H1 (cell line): ENCODE results near the gene FARS2. TPM values are rescaled to one million over a fixed set of nuclear protein-coding genes. Genes with fewer than 3 reads are reported as not detected.

Experiments
- CTCF ChIA-PET: fragments of 300-600 bp; sonication (Branson Sonifier 250); formaldehyde crosslinking; loops from one replicate; lab custom pipeline; 2021; ENCODE audit not compliant: partially characterized antibody; lab: Charles Lee
- POLR2A ChIA-PET: fragments of 300-600 bp; sonication (Branson Sonifier 250); formaldehyde crosslinking; loops from one replicate; lab custom pipeline; 2021; ENCODE audit warnings: inconsistent platforms; ENCODE audit not compliant: partially characterized antibody; lab: Charles Lee
- DNase-seq, 2 experiments: peaks; one replicate each; pipeline versions ENCODE4 v3.0.0 to v3.0.0-alpha.2; 2010 to 2022; ENCODE audit warnings: low spot score in 2 of 2, low read depth in 1 of 2, mixed read lengths in 1 of 2
- FAIRE-seq: peaks from 2 replicates; lab custom pipeline; 2011; peaks lifted over from hg19 to GRCh38; lab: Jason Lieb, UNC
- H2AFZ ChIP-seq: 2 replicates; pipeline ENCODE4 v1.8.1; 2012; ENCODE audit warnings: low read length, inconsistent platforms
- H2AK5ac ChIP-seq: 2 replicates; pipeline ENCODE4 v1.6.1; 2013; ENCODE audit warnings: low read depth, low read length
- H2BK120ac ChIP-seq: replicated peaks from 2 replicates; pipeline ENCODE3; 2013; ENCODE audit warnings: low read depth, low read length, inconsistent platforms
- H2BK12ac ChIP-seq: 2 replicates; pipeline ENCODE4 v1.6.1; 2013; ENCODE audit warnings: low read depth, low read length
- H2BK15ac ChIP-seq: 2 replicates; pipeline ENCODE4 v1.6.1; 2013; ENCODE audit warnings: low read length
- H2BK20ac ChIP-seq: 2 replicates; pipeline ENCODE4 v1.6.1; 2013; ENCODE audit warnings: low read length
- H2BK5ac ChIP-seq: 2 replicates; pipeline ENCODE4 v1.6.1; 2013; ENCODE audit warnings: low read depth, low read length
- H3K14ac ChIP-seq: 2 replicates; pipeline ENCODE4 v1.6.1; 2013; ENCODE audit warnings: inconsistent platforms; ENCODE audit not compliant: insufficient read length
- H3K18ac ChIP-seq: 2 replicates; pipeline ENCODE4 v1.6.1; 2013; ENCODE audit warnings: low read length; ENCODE audit errors: extremely low read depth
- H3K23ac ChIP-seq: 2 replicates; pipeline ENCODE4 v1.6.1; 2013; ENCODE audit warnings: inconsistent platforms; ENCODE audit not compliant: insufficient read length
- H3K23me2 ChIP-seq: 2 replicates; pipeline ENCODE4 v1.6.1; 2013; ENCODE audit warnings: low read depth, low read length
- H3K27ac ChIP-seq: 2 replicates; pipeline ENCODE4 v1.6.1; 2011; ENCODE audit warnings: low read depth, low read length, inconsistent platforms
- H3K27me3 ChIP-seq, 4 experiments: replicated peaks in 1 of 4; 1 replicate in 1 of 4; 2 replicates in 3 of 4; pipeline versions ENCODE4 v1.6.1 to v1.8.1; 2011 to 2013; ENCODE audit warnings: low read length in 3 of 4, mild to moderate bottlenecking in 3 of 4, inconsistent platforms in 2 of 4, mixed read lengths in 2 of 4, moderate library complexity in 1 of 4; ENCODE audit not compliant: control insufficient read depth in 3 of 4, insufficient read depth in 3 of 4; ENCODE audit errors: extremely low read depth in 1 of 4
- H3K36me3 ChIP-seq, 4 experiments: 2 replicates each; pipeline versions ENCODE4 v1.6.1 to v1.8.1; 2011 to 2013; ENCODE audit warnings: mild to moderate bottlenecking in 4 of 4, low read length in 3 of 4, moderate library complexity in 2 of 4, control low read depth in 1 of 4, inconsistent platforms in 1 of 4; ENCODE audit not compliant: insufficient read depth in 4 of 4, control insufficient read depth in 2 of 4
- H3K4ac ChIP-seq: replicated peaks from 2 replicates; pipeline ENCODE3; 2013; ENCODE audit warnings: low read length, low read depth, mixed read lengths, inconsistent platforms; ENCODE audit not compliant: insufficient read length
- H3K4me1 ChIP-seq, 4 experiments: replicated peaks in 1 of 4; 1 replicate in 1 of 4; 2 replicates in 3 of 4; pipeline versions ENCODE4 v1.6.1 to v1.8.1; 2011 to 2013; ENCODE audit warnings: low read length in 3 of 4, inconsistent platforms in 2 of 4, mixed read lengths in 1 of 4; ENCODE audit not compliant: insufficient read depth in 4 of 4, control insufficient read depth in 3 of 4
- H3K4me2 ChIP-seq, 2 experiments: 2 replicates each; pipeline versions ENCODE4 v1.6.1 to v1.8.1; 2011 to 2013; ENCODE audit warnings: low read depth in 2 of 2, low read length in 2 of 2, control low read depth in 1 of 2, inconsistent platforms in 1 of 2, mild to moderate bottlenecking in 1 of 2; ENCODE audit not compliant: insufficient read depth in 1 of 2
- H3K4me3 ChIP-seq, 4 experiments: fragments of 200-600, 300-600 bp in 1 of 4; sonication (generic), shearing (Covaris generic), sonication (Bioruptor Twin) in 1 of 4; 2 replicates each; pipeline versions ENCODE4 v1.5.1 to v1.8.1; 2011 to 2016; ENCODE audit warnings: low read length in 4 of 4, low read depth in 3 of 4, control low read depth in 2 of 4, inconsistent platforms in 2 of 4, mild to moderate bottlenecking in 2 of 4, mixed read lengths in 1 of 4, moderate library complexity in 1 of 4; ENCODE audit not compliant: insufficient read depth in 2 of 4; ENCODE audit errors: extremely low read depth in 1 of 4
- H3K56ac ChIP-seq: replicated peaks from 2 replicates; pipeline ENCODE3; 2013; ENCODE audit warnings: low read depth, mild to moderate bottlenecking, mixed read lengths, low read length, inconsistent platforms; ENCODE audit not compliant: insufficient read length
- H3K79me1 ChIP-seq: 2 replicates; pipeline ENCODE4 v1.6.1; 2013; ENCODE audit warnings: low read depth, low read length, control low read depth
- H3K79me2 ChIP-seq, 2 experiments: 2 replicates each; pipeline versions ENCODE4 v1.6.1 to v1.8.1; 2012 to 2013; ENCODE audit warnings: low read length in 2 of 2, mild to moderate bottlenecking in 2 of 2, inconsistent platforms in 1 of 2; ENCODE audit not compliant: insufficient read depth in 2 of 2, control insufficient read depth in 1 of 2
- H3K9ac ChIP-seq, 4 experiments: replicated peaks in 1 of 4; 1 replicate in 1 of 4; 2 replicates in 3 of 4; pipeline versions ENCODE4 v1.6.1 to v1.8.1; 2011 to 2013; ENCODE audit warnings: low read depth in 3 of 4, low read length in 3 of 4, control low read depth in 2 of 4, mild to moderate bottlenecking in 2 of 4, moderate library complexity in 2 of 4, inconsistent platforms in 1 of 4; ENCODE audit errors: extremely low read depth in 1 of 4
- H3K9me3 ChIP-seq, 2 experiments: 2 replicates each; pipeline versions ENCODE4 v1.6.1 to v1.8.1; 2012 to 2013; ENCODE audit warnings: mild to moderate bottlenecking in 2 of 2, moderate library complexity in 2 of 2, control low read depth in 1 of 2, inconsistent platforms in 1 of 2, low read depth in 1 of 2, low read length in 1 of 2, mixed read lengths in 1 of 2; ENCODE audit not compliant: insufficient read depth in 2 of 2
- H4K20me1 ChIP-seq, 2 experiments: replicated peaks in 1 of 2; 2 replicates each; pipeline versions ENCODE3 to v1.8.1; 2011 to 2013; ENCODE audit warnings: inconsistent platforms in 2 of 2, low read length in 2 of 2, mild to moderate bottlenecking in 1 of 2; ENCODE audit not compliant: insufficient read depth in 2 of 2, control insufficient read depth in 1 of 2
- H4K5ac ChIP-seq: 2 replicates; pipeline ENCODE4 v1.6.1; 2013; ENCODE audit warnings: low read length, low read depth, mixed read lengths, inconsistent platforms; ENCODE audit not compliant: insufficient read length
- H4K8ac ChIP-seq: 2 replicates; pipeline ENCODE4 v1.8.0; 2013; ENCODE audit warnings: mild to moderate bottlenecking, moderate library complexity, low read length, inconsistent platforms; ENCODE audit not compliant: insufficient read depth; ENCODE audit errors: extremely low read depth
- H4K91ac ChIP-seq: replicated peaks from 2 replicates; pipeline ENCODE3; 2013; ENCODE audit warnings: low read length, mixed read lengths, inconsistent platforms; ENCODE audit not compliant: insufficient read length
- ATF3 ChIP-seq: IDR thresholded peaks from 2 replicates; pipeline ENCODE4 v1.6.1; 2011; ENCODE audit warnings: low read depth, mild to moderate bottlenecking, low read length; ENCODE audit not compliant: insufficient read depth
- BCL11A ChIP-seq, 2 experiments: IDR thresholded peaks; one replicate each; pipeline ENCODE4 v1.6.1; 2011; ENCODE audit warnings: low read depth in 2 of 2, low read length in 2 of 2, mild to moderate bottlenecking in 2 of 2
- CBX8 ChIP-seq: fragments of 300-800, 300-1000 bp; sonication (generic); IDR thresholded peaks from 2 replicates; pipeline ENCODE4 v1.7.1; 2016; ENCODE audit warnings: low read depth, low read length, borderline replicate concordance
- CTCF ChIP-seq, 3 experiments: IDR thresholded peaks; 1 replicate in 2 of 3; 2 replicates in 1 of 3; pipeline versions ENCODE4 v1.5.1 to v1.6.1; 2011; ENCODE audit warnings: low read length in 3 of 3, mild to moderate bottlenecking in 3 of 3, inconsistent platforms in 2 of 3, low read depth in 1 of 3, moderate library complexity in 1 of 3; ENCODE audit not compliant: insufficient read depth in 1 of 3; ENCODE audit errors: control extremely low read depth in 1 of 3
- EP300 ChIP-seq, 2 experiments: IDR thresholded peaks; 1 replicate in 1 of 2; 2 replicates in 1 of 2; pipeline ENCODE4 v1.6.1; 2011 to 2012; ENCODE audit warnings: low read depth in 2 of 2, low read length in 2 of 2, mild to moderate bottlenecking in 2 of 2, borderline replicate concordance in 1 of 2, inconsistent platforms in 1 of 2, moderate library complexity in 1 of 2
- GABPA ChIP-seq: IDR thresholded peaks from 2 replicates; pipeline ENCODE4 v1.6.1; 2011; ENCODE audit warnings: mild to moderate bottlenecking, low read length, moderate library complexity, borderline replicate concordance; ENCODE audit not compliant: insufficient read depth
- KDM5A ChIP-seq: fragments of 200-600 bp; IDR thresholded peaks from 2 replicates; pipeline ENCODE4 v1.7.1; 2012; ENCODE audit warnings: mild to moderate bottlenecking, low read length, inconsistent platforms, mixed read lengths
- PHF8 ChIP-seq: fragments of 200-600 bp; sonication (generic); conservative IDR thresholded peaks from 2 replicates; pipeline ENCODE4 v1.7.1; 2012; ENCODE audit warnings: low read depth, mild to moderate bottlenecking, inconsistent platforms, low read length, moderate library complexity
- POLR2AphosphoS5 ChIP-seq: IDR thresholded peaks from 2 replicates; pipeline ENCODE4 v1.6.1; 2011; ENCODE audit warnings: low read depth, low read length
- SP1 ChIP-seq: IDR thresholded peaks from 2 replicates; pipeline ENCODE4 v1.6.1; 2011; ENCODE audit warnings: low read depth, low read length
- SP4 ChIP-seq: IDR thresholded peaks from 2 replicates; pipeline ENCODE4 v1.6.1; 2012; ENCODE audit warnings: low read length, inconsistent platforms
- WGBS, 2 experiments: shearing (Covaris generic) in 1 of 2; methylation state at CpG; one replicate each; pipeline versions ENCODE4 v1.1.6 to v1.1.7; 2013 to 2015; ENCODE audit warnings: low lambda C conversion rate in 2 of 2, mixed read lengths in 2 of 2, inconsistent platforms in 1 of 2, low coverage in 1 of 2, missing lambda C conversion rate in 1 of 2; ENCODE audit not compliant: insufficient replicate concordance in 2 of 2, insufficient coverage in 1 of 2, insufficient read length in 1 of 2; ENCODE audit errors: extremely low coverage in 1 of 2, missing lambda C conversion rate in 1 of 2; 5-methylcytosine and 5-hydroxymethylcytosine counted together
- polyA plus RNA-seq, 7 experiments: library from polyadenylated mRNA; depleted of rRNA in 3 of 7; stranded (reverse) in 5 of 7; unstranded in 2 of 7; fragments of >200 nt in 5 of 7; fragments of 200-250 nt in 2 of 7; gene quantifications; 1 replicate in 5 of 7; 2 replicates in 1 of 7; 4 replicates in 1 of 7; pipeline versions ENCODE4 v1.2.1 to v1.2.3, GENCODE V29; 2011 to 2013; ENCODE audit warnings: missing spikeins in 2 of 7, mixed read lengths in 2 of 7
- total RNA-seq: library from RNA; stranded (reverse); fragmentation: NEBNext Ultra II Directional; extraction: Animal tissue kit (Norgen Biotek cat#: 25700); gene quantifications from 2 replicates; pipeline ENCODE4 v1.2.1, GENCODE V29; 2021

Gene FARS2
- total and polyA plus RNA-seq, 2 of the 8 experiments (the other 6 are each of a cell fraction or from before 2014, with no cell fraction given), result 11.7 to 14.4 TPM

- FAIRE-seq, result no peak
- TF ChIP-seq CTCF (IDR thresholded peaks at IDR 0.05; ENCODE audit: control extremely low read depth in 1 of 3, insufficient read depth in 1 of 3, low read depth in 1 of 3, low read length in 3 of 3) (no peak), ATF3 (no peak), PHF8 (no peak), SP4 (no peak), BCL11A (IDR thresholded peaks at IDR 0.05; ENCODE audit: low read depth in 2 of 2, low read length in 2 of 2) (no peak), KDM5A (no peak), POLR2AphosphoS5 (no peak), EP300 (IDR thresholded peaks at IDR 0.05; ENCODE audit: borderline replicate concordance in 1 of 2, low read depth in 2 of 2, low read length in 2 of 2) (no peak), SP1 (no peak), CBX8 (no peak), GABPA (no peak)
These were observed 202.4 kb downstream of the FARS2 start for GRCh38 chr6:5463690-5464089.

More at GRCh38 chr6:5463690-5464089, 202.4 kb downstream of the FARS2 start:
- 86% methylated on average over 3 of the region's 3 CpGs; no CpG with 5 or more reads in 1 of the 2 experiments for WGBS, 2 experiments
- Histone ChIP-seq H2BK20ac (no peak overlapping the region), H2BK120ac (no peak overlapping the region), H3K56ac (no peak overlapping the region), H4K91ac (no peak overlapping the region), H3K23ac (no peak overlapping the region), H4K5ac (no peak overlapping the region), H3K4me1 (peaks cover 6 to 15% (median 11%) of the 10 kb centered on the region in 4 experiments; a peak in 4 of 7 replicates), H3K14ac (no peak overlapping the region), H2BK5ac (no peak overlapping the region), H4K20me1 (no peaks in the 10 kb centered on the region), H3K36me3 (no peaks in the 10 kb centered on the region), H4K8ac (no peak overlapping the region), H2AK5ac (no peak overlapping the region), H3K9me3 (no peaks in the 10 kb centered on the region), H3K79me1 (no peaks in the 10 kb centered on the region), H3K23me2 (peaks cover 3% of the 10 kb centered on the region; the same call in 1 of the 2 replicates), H3K9ac (no peak overlapping the region), H2AFZ (no peak overlapping the region), H3K4me2 (no peak overlapping the region), H2BK15ac (no peak overlapping the region), H3K4me3 (no peak overlapping the region), H3K27me3 (no peaks in the 10 kb centered on the region), H3K27ac (no peak overlapping the region), H2BK12ac (no peak overlapping the region), H3K4ac (no peak overlapping the region), H3K18ac (no peak overlapping the region), H3K79me2 (no peaks in the 10 kb centered on the region)
- ChIA-PET POLR2A (no interaction called here), CTCF (interaction anchor here (1.2 to 1.8 kb wide), 2 partner anchors 21 to 41 kb away, joined by 4 read pairs; no protein-coding TSS in a partner anchor)
- DNase-seq, result no peak
